Caco-2 (cell line): ENCODE results near the gene METTL26. TPM values are rescaled to one million over a fixed set of nuclear protein-coding genes. Genes with fewer than 3 reads are reported as not detected.

ENCODE experiments used
- BruUV-seq: library from RNA; stranded (reverse); fragments of 400-500 nt; replicated peaks from 2 replicates; lab custom pipeline; 2021; lab: Mats Ljungman, UMichigan
- CTCF ChIA-PET: fragments of 300-600 bp; sonication (Branson Sonifier 250); formaldehyde crosslinking; loops from one replicate; lab custom pipeline; 2022; ENCODE audit warnings: antibody characterized with exemption; lab: Charles Lee
- POLR2A ChIA-PET: fragments of 300-600 bp; sonication (Branson Sonifier 250); formaldehyde crosslinking; loops from one replicate; lab custom pipeline; 2022; ENCODE audit warnings: antibody characterized with exemption; lab: Charles Lee
- DNase-seq, 2 experiments: peaks; one replicate each; pipeline versions ENCODE4 v3.0.0 to v3.0.0-alpha.2; 2020 to 2022
- H3K27me3 ChIP-seq: replicated peaks from 2 replicates; pipeline ENCODE4 v1.6.0; 2011; ENCODE audit warnings: low read length; ENCODE audit not compliant: control insufficient read depth, insufficient read depth
- H3K36me3 ChIP-seq: 2 replicates; pipeline ENCODE4 v1.5.1; 2011; ENCODE audit warnings: low read length; ENCODE audit not compliant: control insufficient read depth, insufficient read depth
- H3K4me1 ChIP-seq: fragments of 250-450 bp; sonication (Bioruptor Pico); 2 replicates; pipeline ENCODE4 v1.5.1; 2020; ENCODE audit warnings: mild to moderate bottlenecking
- H3K4me3 ChIP-seq: 2 replicates; pipeline ENCODE4 v1.5.1; 2011; ENCODE audit warnings: low read depth, mild to moderate bottlenecking, control low read depth, low read length
- H3K9me3 ChIP-seq: fragments of 250-450 bp; sonication (Bioruptor Pico); 2 replicates; pipeline ENCODE4 v1.5.1; 2020; ENCODE audit warnings: mild to moderate bottlenecking, moderate library complexity
- H3K27ac Mint-ChIP-seq: one replicate; pipeline ENCODE4 v1.8.0; 2022; ENCODE audit warnings: mixed read lengths; ENCODE audit not compliant: unreplicated experiment
- H3K27me3 Mint-ChIP-seq: one replicate; pipeline ENCODE4 v1.8.0; 2022; ENCODE audit warnings: mixed read lengths; ENCODE audit not compliant: insufficient read depth, unreplicated experiment
- H3K36me3 Mint-ChIP-seq: one replicate; pipeline ENCODE4 v1.8.0; 2022; ENCODE audit warnings: mild to moderate bottlenecking, mixed read lengths; ENCODE audit not compliant: insufficient read depth, unreplicated experiment
- H3K4me1 Mint-ChIP-seq: one replicate; pipeline ENCODE4 v1.8.0; 2022; ENCODE audit warnings: low read depth, mixed read lengths; ENCODE audit not compliant: unreplicated experiment
- H3K4me3 Mint-ChIP-seq: one replicate; pipeline ENCODE4 v1.8.0; 2022; ENCODE audit warnings: mild to moderate bottlenecking, moderate library complexity, mixed read lengths; ENCODE audit not compliant: unreplicated experiment
- H3K9me3 Mint-ChIP-seq: one replicate; pipeline ENCODE4 v1.8.0; 2022; ENCODE audit warnings: mixed read lengths; ENCODE audit not compliant: unreplicated experiment
- CTCF ChIP-seq, 2 experiments: fragments of 200-600 bp in 1 of 2; IDR thresholded peaks; 1 replicate in 1 of 2; 2 replicates in 1 of 2; pipeline versions ENCODE4 v1.5.1 to v1.8.0; 2011 to 2022; ENCODE audit warnings: antibody characterized with exemption in 1 of 2, control low read depth in 1 of 2, inconsistent platforms in 1 of 2, low read depth in 1 of 2, low read length in 1 of 2, mild to moderate bottlenecking in 1 of 2, moderate library complexity in 1 of 2; ENCODE audit not compliant: insufficient read depth in 1 of 2, severe bottlenecking in 1 of 2, unreplicated experiment in 1 of 2
- intact Hi-C: fragments of 100-400 bp; cut with micrococcal nuclease; formaldehyde crosslinking; loops from one replicate; pipeline ENCODE4 v1.10.0; 2022; ENCODE audit not compliant: unreplicated experiment
- total RNA-seq: library from RNA; stranded (reverse); gene quantifications from 2 replicates; pipeline ENCODE4 v1.2.3, GENCODE V29; 2022

Gene METTL26
- total RNA-seq, 1 experiment from 2014 or later = 67.4 TPM

- POLR2A ChIA-PET = interaction anchor here (0.9 kb wide), 1 partner anchor 16 kb away, joined by 5 read pairs; no protein-coding TSS in a partner anchor
Observed at GRCh38 chr16:678858-679813, 43.0 kb upstream of the METTL26 start.

GRCh38 chr16:678209-678857 lies 42.2 kb upstream of the METTL26 start:
- H3K27me3 Mint-ChIP-seq = no peaks in the 10 kb centered on the region
- H3K9me3 Mint-ChIP-seq = no peaks in the 10 kb centered on the region
- CTCF ChIA-PET = no interaction called here
- no TSS peak for BruUV-seq
- H3K36me3 Mint-ChIP-seq = peaks cover 54% of the 10 kb centered on the region
- Histone ChIP-seq H3K9me3 (no peaks in the 10 kb centered on the region), H3K36me3 (peaks cover 4% of the 10 kb centered on the region; the same call in 1 of the 2 replicates), H3K4me1 (peaks cover 29% of the 10 kb centered on the region), H3K4me3 (no peak overlapping the region), H3K27me3 (no peaks in the 10 kb centered on the region)
- H3K4me3 Mint-ChIP-seq = no peak overlapping the region
- POLR2A ChIA-PET = interaction anchor here (0.9 kb wide), 1 partner anchor 17 kb away, joined by 5 read pairs; no protein-coding TSS in a partner anchor
- H3K4me1 Mint-ChIP-seq = no peaks in the 10 kb centered on the region
- DNase-seq = no peak
- no peak for TF ChIP-seq CTCF (IDR thresholded peaks at IDR 0.05; ENCODE audit: insufficient read depth in 1 of 2, low read depth in 1 of 2, low read length in 1 of 2, severe bottlenecking in 1 of 2, unreplicated experiment in 1 of 2)
- intact Hi-C loops = no loop called here
- no peak overlapping the region for H3K27ac Mint-ChIP-seq

More at GRCh38 chr16:678858-679813, 43.0 kb upstream of the METTL26 start:
- CTCF ChIA-PET = no interaction called here
- Mint-ChIP-seq H3K4me3 (peak overlapping the region; percentile 79), H3K27ac (peak overlapping the region; percentile 72), H3K9me3 (no peaks in the 10 kb centered on the region), H3K4me1 (no peaks in the 10 kb centered on the region), H3K27me3 (no peaks in the 10 kb centered on the region), H3K36me3 (peaks cover 56% of the 10 kb centered on the region)
- Histone ChIP-seq H3K36me3 (0 out of 2 replicates have a peak, but pooled peaks cover 4% of the 10 kb centered on the region), H3K4me3 (peak overlapping the region; percentile 67), H3K9me3 (no peaks in the 10 kb centered on the region), H3K4me1 (peaks cover 30% of the 10 kb centered on the region), H3K27me3 (no peaks in the 10 kb centered on the region)
- no TSS peak for BruUV-seq
- TF ChIP-seq CTCF (IDR thresholded peaks at IDR 0.05; ENCODE audit: insufficient read depth in 1 of 2, low read depth in 1 of 2, low read length in 1 of 2, severe bottlenecking in 1 of 2, unreplicated experiment in 1 of 2) = no peak
- intact Hi-C loops = no loop called here
- DNase-seq = peak; percentile 77 to 78
